Skeletal muscle tissue (tissue), 5 donors: ENCODE results near the gene TBRG1. TPM values are rescaled to one million over a fixed set of nuclear protein-coding genes. Genes with fewer than 3 reads are reported as not detected.
A peak's percentile ranks its signal among the peaks of the same experiment; 100 is the strongest.

Source experiments
- H3K27ac ChIP-seq: one replicate; pipeline ENCODE4 v1.7.0; 2013; ENCODE audit warnings: mild to moderate bottlenecking, low read depth, low read length, inconsistent platforms
- H3K27me3 ChIP-seq, 3 donors: one replicate each; pipeline ENCODE4 v1.7.0; 2013; ENCODE audit warnings: low read length in 3 of 3; ENCODE audit not compliant: control insufficient read depth in 3 of 3, insufficient read depth in 3 of 3
- H3K36me3 ChIP-seq, 3 donors: one replicate each; pipeline ENCODE4 v1.7.0; 2013; ENCODE audit warnings: low read length in 3 of 3; ENCODE audit not compliant: control insufficient read depth in 3 of 3, insufficient read depth in 3 of 3
- H3K4me1 ChIP-seq, 3 donors: one replicate each; pipeline ENCODE4 v1.7.0; 2013; ENCODE audit warnings: low read length in 3 of 3, mild to moderate bottlenecking in 3 of 3; ENCODE audit not compliant: control insufficient read depth in 3 of 3, insufficient read depth in 3 of 3
- H3K4me3 ChIP-seq, 3 donors: one replicate each; pipeline ENCODE4 v1.7.0; 2013; ENCODE audit warnings: low read length in 3 of 3
- H3K9ac ChIP-seq, 3 donors: one replicate each; pipeline ENCODE4 v1.7.0; 2013; ENCODE audit warnings: low read length in 3 of 3, mild to moderate bottlenecking in 3 of 3, moderate library complexity in 2 of 3, low read depth in 1 of 3
- H3K9me3 ChIP-seq, 3 donors: one replicate each; pipeline ENCODE4 v1.7.0; 2013; ENCODE audit warnings: low read length in 3 of 3; ENCODE audit not compliant: control insufficient read depth in 3 of 3
- small RNA-seq: library from RNA; depleted of rRNA; stranded (forward); fragments of <200 nt; gene quantifications from one replicate; pipeline ENCODE3, GENCODE V24; 2014
- total RNA-seq: library from RNA; depleted of rRNA; stranded (reverse); fragments of >200 nt; gene quantifications from one replicate; pipeline ENCODE4 v1.2.3, GENCODE V29; 2014
- donor health status: Osteomylitis.

The TBRG1 gene
- total RNA-seq, 1 donor from 2014 or later, result 7.3 TPM

GRCh38 chr11:124673333-124674167, 50.9 kb downstream of the TBRG1 start, which contains the start of the genes SIAE and SPA17:
Gene SIAE (minus strand): TSS chr11:124673739. CDS start chr11:124673708, 31 bp downstream.
Gene SPA17 (plus strand): TSS chr11:124673904. CDS start chr11:124675265, 1,361 bp downstream.
- peaks cover 10 to 19% (median 12%) of the 10 kb centered on the region in 3 donors for H3K4me1 ChIP-seq
- H3K27me3 ChIP-seq, result no peaks in the 10 kb centered on the region
- no peaks in the 10 kb centered on the region for H3K9me3 ChIP-seq
- peak within 1 kb of the TSS; percentile 90 to 91 (median 90) for H3K9ac ChIP-seq
- H3K27ac ChIP-seq, result peak within 1 kb of the TSS; percentile 80
- H3K36me3 ChIP-seq, result peaks cover 0 to 3% (median 0%) of the 10 kb centered on the region in 3 donors
- peak within 1 kb of the TSS; percentile 82 to 84 (median 83) for H3K4me3 ChIP-seq

GRCh38 chr11:124674168-124674517, 51.5 kb downstream of the TBRG1 start:
- Histone ChIP-seq H3K9me3 (no peaks in the 10 kb centered on the region), H3K9ac (peak overlapping the region; percentile 52 to 63 (median 60)), H3K4me1 (peaks cover 10 to 19% (median 12%) of the 10 kb centered on the region in 3 donors), H3K36me3 (no peaks in the 10 kb centered on the region), H3K4me3 (peak overlapping the region; percentile 82 to 84 (median 83)), H3K27me3 (no peaks in the 10 kb centered on the region), H3K27ac (peak overlapping the region; percentile 80)

DNA sequence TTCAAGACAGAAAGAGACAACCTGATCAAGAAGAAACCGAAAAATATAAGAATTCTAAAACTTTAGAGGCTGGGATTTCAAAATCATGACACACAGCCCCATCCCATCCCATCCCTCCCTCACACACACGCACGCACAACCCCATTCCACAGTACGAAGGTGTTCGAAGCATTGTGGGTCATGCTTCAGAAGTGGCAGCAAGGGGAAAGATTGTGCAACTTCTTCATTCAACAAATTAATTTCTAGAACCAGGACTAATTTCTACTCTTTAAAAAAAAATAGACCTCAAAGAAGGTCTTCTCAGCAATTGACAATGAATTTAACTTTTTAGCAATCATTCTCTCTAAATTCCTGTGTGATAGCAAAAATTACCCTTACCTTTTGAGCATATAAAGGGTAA, 51.9 kb downstream of the TBRG1 start:
- Histone ChIP-seq H3K9me3 (no peaks in the 10 kb centered on the region), H3K27me3 (no peaks in the 10 kb centered on the region), H3K4me3 (peak overlapping the region; percentile 82 to 84 (median 83)), H3K27ac (peak overlapping the region; percentile 80), H3K36me3 (no peaks in the 10 kb centered on the region), H3K4me1 (peaks cover 10 to 19% (median 12%) of the 10 kb centered on the region in 3 donors), H3K9ac (peak overlapping the region; percentile 52 to 63 (median 60))

- Histone ChIP-seq H3K27me3 (no peaks in the 10 kb centered on the region), H3K27ac (no peak overlapping the region), H3K9ac (no peak overlapping the region), H3K9me3 (no peaks in the 10 kb centered on the region), H3K4me3 (no peak overlapping the region), H3K4me1 (peaks cover 10 to 16% (median 12%) of the 10 kb centered on the region in 3 donors), H3K36me3 (no peaks in the 10 kb centered on the region)
Observed at GRCh38 chr11:124676386-124676785, 53.7 kb downstream of the TBRG1 start.

DNA sequence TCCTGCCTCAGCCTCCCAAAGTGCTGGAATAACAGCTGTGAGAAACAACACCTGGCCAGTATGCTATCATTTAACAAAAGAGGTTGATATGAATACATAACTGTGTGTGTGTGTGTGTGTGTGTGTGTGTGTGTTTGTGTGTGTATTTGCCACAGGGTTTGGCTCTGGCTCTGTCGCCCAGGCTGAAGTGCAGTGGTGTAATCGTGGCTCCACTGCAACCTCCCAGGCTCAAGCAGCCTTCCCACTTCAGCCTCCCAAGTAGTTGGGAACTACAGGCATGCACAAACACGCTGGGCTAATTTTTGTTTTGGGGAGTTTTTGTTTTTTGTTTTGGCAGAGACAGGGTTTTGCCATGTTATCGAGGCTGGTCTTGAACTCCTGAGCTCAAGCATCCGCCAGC, 55.8 kb downstream of the TBRG1 start:
- no peaks in the 10 kb centered on the region for H3K9me3 ChIP-seq
- H3K27me3 ChIP-seq, result no peaks in the 10 kb centered on the region
- no peak overlapping the region for H3K27ac ChIP-seq
- H3K36me3 ChIP-seq, result no peaks in the 10 kb centered on the region
- H3K9ac ChIP-seq, result no peak overlapping the region
- H3K4me3 ChIP-seq, result no peak overlapping the region
- peaks cover 5 to 7% (median 5%) of the 10 kb centered on the region in 3 donors for H3K4me1 ChIP-seq

- H3K4me1 ChIP-seq, result no peaks in the 10 kb centered on the region
- no peak overlapping the region for H3K9ac ChIP-seq
Observed at GRCh38 chr11:124681421-124681820, 58.8 kb downstream of the TBRG1 start.

GRCh38 chr11:124682443-124682842, 59.8 kb downstream of the TBRG1 start:
- no peak overlapping the region for H3K9ac ChIP-seq
- no peaks in the 10 kb centered on the region for H3K27me3 ChIP-seq
- no peaks in the 10 kb centered on the region for H3K36me3 ChIP-seq
- H3K27ac ChIP-seq, result no peak overlapping the region
- no peaks in the 10 kb centered on the region for H3K9me3 ChIP-seq
- no peak overlapping the region for H3K4me3 ChIP-seq
- no peaks in the 10 kb centered on the region for H3K4me1 ChIP-seq

More at GRCh38 chr11:124681421-124681820, 58.8 kb downstream of the TBRG1 start:
- no peaks in the 10 kb centered on the region for H3K9me3 ChIP-seq
- no peak overlapping the region for H3K4me3 ChIP-seq
- H3K27me3 ChIP-seq, result no peaks in the 10 kb centered on the region
- H3K36me3 ChIP-seq, result no peaks in the 10 kb centered on the region
- H3K27ac ChIP-seq, result no peak overlapping the region

Small RNA genes within 50 kb of the gene (small RNA-seq; reads per million reads assigned to genes)
- gene RNA5SP352, result not detected

Other genes starting within 250 kb of the TBRG1 start
- gene OR8B2, start 238.4 kb upstream of the TBRG1 start, total RNA-seq, result not detected
- not detected for gene OR8B3, start 223.8 kb upstream of the TBRG1 start, total RNA-seq
- not detected for gene OR8B4, start 198.0 kb upstream of the TBRG1 start, total RNA-seq
- not detected for gene OR8B8, start 177.2 kb upstream of the TBRG1 start, total RNA-seq
- gene OR8B12, start 79.2 kb upstream of the TBRG1 start, total RNA-seq, result not detected
- not detected for gene OR8A1, start 52.9 kb upstream of the TBRG1 start, total RNA-seq
- gene PANX3, start 11.4 kb upstream of the TBRG1 start, total RNA-seq, result not detected
- 2.1 TPM for gene SIAE, start 50.9 kb downstream of the TBRG1 start, total RNA-seq
- gene SPA17, start 51.0 kb downstream of the TBRG1 start, total RNA-seq, result 2.1 TPM
- not detected for gene NRGN, start 117.1 kb downstream of the TBRG1 start, total RNA-seq
- not detected for gene VSIG2, start 129.4 kb downstream of the TBRG1 start, total RNA-seq
- gene ESAM, start 139.4 kb downstream of the TBRG1 start, total RNA-seq, result 9.4 TPM
- gene MSANTD2, start 177.5 kb downstream of the TBRG1 start, total RNA-seq, result 9.4 TPM
- 12.0 TPM for gene ROBO3, start 242.6 kb downstream of the TBRG1 start, total RNA-seq